Loucy (cell line): ENCODE measurements around the gene EPHA8.

Source experiments
- CTCF ChIP-seq: fragments of 200-600 bp; sonication (generic); conservative IDR thresholded peaks from 2 replicates; pipeline ENCODE4 v1.5.1; 2014; ENCODE audit warnings: mild to moderate bottlenecking, antibody characterized with exemption, low read length
- EZH2phosphoT487 ChIP-seq: fragments of 200-600 bp; IDR thresholded peaks from 2 replicates; pipeline ENCODE4 v1.6.1; 2018; ENCODE audit warnings: antibody characterized with exemption, mild to moderate bottlenecking, moderate library complexity, borderline replicate concordance

GRCh38 chr1:22613572-22613918 lies 50.3 kb downstream of the EPHA8 start:
- TF ChIP-seq CTCF (no peak), EZH2phosphoT487 (no peak)
